T-helper 2 cell treated with Interferon-gamma antibody and Interleukin-4, amounts not matched to agents 5 μg/mL and 100 μg/mL, for 36 hours (primary cell): ENCODE measurements around the gene NOS1AP.

ENCODE experiments used
- DNase-seq: peaks from one replicate; pipeline ENCODE4 v3.0.0; 2021; ENCODE audit warnings: low spot score
- H3K27ac Mint-ChIP-seq: one replicate; pipeline ENCODE4 v1.8.0; 2021; ENCODE audit warnings: mild to moderate bottlenecking, mixed read lengths
- H3K27me3 Mint-ChIP-seq: one replicate; pipeline ENCODE4 v1.8.0; 2021; ENCODE audit warnings: low read depth, mixed read lengths
- H3K36me3 Mint-ChIP-seq: one replicate; pipeline ENCODE4 v1.8.0; 2021; ENCODE audit warnings: low read depth, mixed read lengths
- H3K4me1 Mint-ChIP-seq: one replicate; pipeline ENCODE4 v1.8.0; 2021; ENCODE audit warnings: low read depth, mixed read lengths
- H3K4me3 Mint-ChIP-seq: one replicate; pipeline ENCODE4 v1.8.0; 2022; ENCODE audit warnings: mild to moderate bottlenecking, moderate library complexity, mixed read lengths
- H3K9me3 Mint-ChIP-seq: one replicate; pipeline ENCODE4 v1.8.0; 2021; ENCODE audit warnings: mixed read lengths

Gene NOS1AP

GRCh38 chr1:162182090-162182489, 112.6 kb downstream of the NOS1AP start:
- no peak for DNase-seq
- Mint-ChIP-seq H3K36me3 (no peaks in the 10 kb centered on the region), H3K4me1 (no peaks in the 10 kb centered on the region), H3K9me3 (no peaks in the 10 kb centered on the region), H3K4me3 (no peak overlapping the region), H3K27ac (no peak overlapping the region), H3K27me3 (no peaks in the 10 kb centered on the region)

GRCh38 chr1:162185314-162186025, 116.0 kb downstream of the NOS1AP start:
- H3K4me1 Mint-ChIP-seq = no peaks in the 10 kb centered on the region
- H3K27ac Mint-ChIP-seq = no peak overlapping the region
- H3K4me3 Mint-ChIP-seq = no peak overlapping the region
- DNase-seq = no peak
- H3K36me3 Mint-ChIP-seq = no peaks in the 10 kb centered on the region
- H3K27me3 Mint-ChIP-seq = no peaks in the 10 kb centered on the region
- H3K9me3 Mint-ChIP-seq = no peaks in the 10 kb centered on the region

- no peak for DNase-seq
- no peaks in the 10 kb centered on the region for H3K9me3 Mint-ChIP-seq
- no peak overlapping the region for H3K27ac Mint-ChIP-seq
- H3K4me1 Mint-ChIP-seq = no peaks in the 10 kb centered on the region
- H3K36me3 Mint-ChIP-seq = no peaks in the 10 kb centered on the region
- no peak overlapping the region for H3K4me3 Mint-ChIP-seq
- peaks cover under 1% of the 10 kb centered on the region for H3K27me3 Mint-ChIP-seq
Measured at GRCh38 chr1:162186026-162186374, 116.5 kb downstream of the NOS1AP start.

GRCh38 chr1:162186406-162186805, 116.9 kb downstream of the NOS1AP start:
- peaks cover 4% of the 10 kb centered on the region for H3K27me3 Mint-ChIP-seq

GRCh38 chr1:162187687-162188276, 118.3 kb downstream of the NOS1AP start:
- peaks cover 4% of the 10 kb centered on the region for H3K27me3 Mint-ChIP-seq
- H3K4me1 Mint-ChIP-seq = no peaks in the 10 kb centered on the region
- no peak overlapping the region for H3K4me3 Mint-ChIP-seq
- no peak overlapping the region for H3K27ac Mint-ChIP-seq
- H3K36me3 Mint-ChIP-seq = no peaks in the 10 kb centered on the region
- no peaks in the 10 kb centered on the region for H3K9me3 Mint-ChIP-seq
- DNase-seq = no peak

More at GRCh38 chr1:162186406-162186805, 116.9 kb downstream of the NOS1AP start:
- Mint-ChIP-seq H3K36me3 (no peaks in the 10 kb centered on the region), H3K4me1 (no peaks in the 10 kb centered on the region), H3K4me3 (no peak overlapping the region), H3K27ac (no peak overlapping the region), H3K9me3 (no peaks in the 10 kb centered on the region)
- DNase-seq = no peak

GRCh38 chr1:162189345-162189744, 119.9 kb downstream of the NOS1AP start:
- DNase-seq = no peak
- Mint-ChIP-seq H3K4me1 (no peaks in the 10 kb centered on the region), H3K4me3 (no peak overlapping the region), H3K9me3 (no peaks in the 10 kb centered on the region), H3K27me3 (peaks cover 4% of the 10 kb centered on the region), H3K36me3 (no peaks in the 10 kb centered on the region), H3K27ac (no peak overlapping the region)

- Mint-ChIP-seq H3K4me3 (no peak overlapping the region), H3K4me1 (no peaks in the 10 kb centered on the region), H3K27ac (no peak overlapping the region), H3K9me3 (no peaks in the 10 kb centered on the region), H3K36me3 (no peaks in the 10 kb centered on the region), H3K27me3 (peaks cover 8% of the 10 kb centered on the region)
- DNase-seq = no peak
Measured at GRCh38 chr1:162191396-162192305, 122.2 kb downstream of the NOS1AP start.

GRCh38 chr1:162192306-162192678, 122.8 kb downstream of the NOS1AP start:
- no peaks in the 10 kb centered on the region for H3K36me3 Mint-ChIP-seq
- H3K4me1 Mint-ChIP-seq = no peaks in the 10 kb centered on the region
- no peak overlapping the region for H3K4me3 Mint-ChIP-seq
- DNase-seq = no peak
- H3K27ac Mint-ChIP-seq = no peak overlapping the region
- peaks cover 8% of the 10 kb centered on the region for H3K27me3 Mint-ChIP-seq
- no peaks in the 10 kb centered on the region for H3K9me3 Mint-ChIP-seq

GRCh38 chr1:162192763-162193162, 123.3 kb downstream of the NOS1AP start:
- Mint-ChIP-seq H3K27ac (no peak overlapping the region), H3K4me3 (no peak overlapping the region), H3K9me3 (no peaks in the 10 kb centered on the region), H3K36me3 (no peaks in the 10 kb centered on the region), H3K27me3 (peaks cover 8% of the 10 kb centered on the region), H3K4me1 (no peaks in the 10 kb centered on the region)
- DNase-seq = no peak

GRCh38 chr1:162193221-162193620, 123.7 kb downstream of the NOS1AP start:
- H3K4me1 Mint-ChIP-seq = no peaks in the 10 kb centered on the region
- no peaks in the 10 kb centered on the region for H3K9me3 Mint-ChIP-seq
- no peak overlapping the region for H3K4me3 Mint-ChIP-seq
- no peak overlapping the region for H3K27ac Mint-ChIP-seq
- DNase-seq = no peak
- no peaks in the 10 kb centered on the region for H3K36me3 Mint-ChIP-seq
- H3K27me3 Mint-ChIP-seq = peaks cover 8% of the 10 kb centered on the region

- Mint-ChIP-seq H3K9me3 (no peaks in the 10 kb centered on the region), H3K27me3 (peaks cover 8% of the 10 kb centered on the region), H3K4me3 (no peak overlapping the region), H3K36me3 (no peaks in the 10 kb centered on the region), H3K4me1 (no peaks in the 10 kb centered on the region), H3K27ac (no peak overlapping the region)
- no peak for DNase-seq
Measured at GRCh38 chr1:162193815-162194214, 124.3 kb downstream of the NOS1AP start.

- Mint-ChIP-seq H3K9me3 (no peaks in the 10 kb centered on the region), H3K4me1 (no peaks in the 10 kb centered on the region), H3K27ac (no peak overlapping the region), H3K4me3 (no peak overlapping the region), H3K27me3 (peaks cover 12% of the 10 kb centered on the region), H3K36me3 (no peaks in the 10 kb centered on the region)
- DNase-seq = no peak
Measured at GRCh38 chr1:162195567-162195966, 126.1 kb downstream of the NOS1AP start.

GRCh38 chr1:162196387-162196786, 126.9 kb downstream of the NOS1AP start:
- no peaks in the 10 kb centered on the region for H3K36me3 Mint-ChIP-seq
- DNase-seq = no peak
- H3K4me1 Mint-ChIP-seq = no peaks in the 10 kb centered on the region
- no peak overlapping the region for H3K4me3 Mint-ChIP-seq
- H3K27ac Mint-ChIP-seq = no peak overlapping the region
- H3K27me3 Mint-ChIP-seq = peaks cover 10% of the 10 kb centered on the region
- no peaks in the 10 kb centered on the region for H3K9me3 Mint-ChIP-seq

- no peaks in the 10 kb centered on the region for H3K9me3 Mint-ChIP-seq
- H3K4me1 Mint-ChIP-seq = no peaks in the 10 kb centered on the region
- no peaks in the 10 kb centered on the region for H3K36me3 Mint-ChIP-seq
- H3K27ac Mint-ChIP-seq = no peak overlapping the region
- no peak overlapping the region for H3K4me3 Mint-ChIP-seq
- DNase-seq = no peak
- peaks cover 14% of the 10 kb centered on the region for H3K27me3 Mint-ChIP-seq
Measured at GRCh38 chr1:162197041-162197531, 127.6 kb downstream of the NOS1AP start.
